Measurements from ENCODE around the gene AP2A2. TPM values are rescaled to one million over a fixed set of nuclear protein-coding genes. Genes with fewer than 3 reads are reported as not detected.
A peak's percentile ranks its signal among the peaks of the same experiment; 100 is the strongest.

Gene AP2A2
- total and polyA plus RNA-seq, 2 of the 4 experiments (the other 2 are of a cell fraction): 19.9 to 49.0 TPM

DNA sequence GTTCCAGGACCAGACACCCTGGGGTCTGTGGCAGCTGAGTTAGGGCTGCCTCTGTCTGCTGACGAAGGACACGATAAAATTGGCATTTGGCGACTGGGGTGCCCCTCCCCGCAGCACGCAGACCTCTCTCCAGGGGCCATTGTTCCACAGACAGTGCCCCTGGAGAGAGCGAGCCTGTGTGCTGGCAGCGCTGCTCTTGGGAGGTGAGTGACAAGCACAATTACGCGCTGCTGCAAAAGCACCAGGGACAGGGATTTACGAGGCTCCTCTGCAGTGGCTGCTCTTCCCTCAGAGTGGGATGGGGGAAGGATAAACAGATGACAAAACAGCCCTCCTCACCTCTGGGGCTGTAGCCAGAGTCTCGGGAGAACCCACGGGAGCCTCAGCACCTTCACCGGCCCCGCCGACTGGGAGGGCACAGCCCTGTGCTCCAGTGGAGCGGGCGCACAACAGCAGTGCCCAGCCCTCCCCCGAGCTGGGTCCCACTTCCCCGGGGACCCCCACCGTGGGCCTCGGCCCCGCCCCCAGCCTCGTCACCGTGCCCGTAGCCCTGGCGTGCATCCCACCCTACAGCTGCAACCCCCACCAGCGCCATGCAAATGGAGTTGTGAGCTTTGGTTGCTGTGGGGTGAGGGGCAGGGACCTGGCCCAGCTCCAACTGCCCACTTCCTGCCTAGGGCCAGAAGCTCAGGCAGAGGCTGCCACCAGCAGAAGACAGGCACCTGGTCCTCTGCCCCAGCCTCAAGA lies 34.7 kb upstream of the AP2A2 start:
- DNase-seq: no peak

More for the DNA sequence above, 34.7 kb upstream of the AP2A2 start:
- no peaks in the 10 kb centered on the region for H3K79me1 ChIP-seq (ENCODE audit: low read depth in 1 of 2, low read length in 2 of 2)
- no peak overlapping the region for H3K4me2 ChIP-seq (ENCODE audit: low read depth, low read length)
- H3K9ac ChIP-seq (ENCODE audit: low read depth, low read length): no peak overlapping the region
- H3K56ac ChIP-seq (ENCODE audit: extremely low read depth, insufficient read depth, low read length): no peak overlapping the region
- H4K8ac ChIP-seq (ENCODE audit: low read depth in 2 of 2, low read length in 2 of 2): no peak overlapping the region
- no peak overlapping the region for H3K14ac ChIP-seq (replicated peaks; ENCODE audit: low read depth, low read length)
- no peak overlapping the region for H3K27ac ChIP-seq (ENCODE audit: insufficient read depth, low read length)
- dilution Hi-C loops (cut with HindIII; ENCODE audit: low sequenced_read_pairs, unreplicated experiment) (no loop called here), in situ Hi-C loops (cut with MboI; ENCODE audit: low sequenced_read_pairs) (no loop called here), intact Hi-C loops (cut with micrococcal nuclease) (no loop called here)
- ChIA-PET POLR2A (ENCODE audit: unreplicated experiment) (no interaction called here), CTCF (no interaction called here)
- H4K5ac ChIP-seq (ENCODE audit: low read depth, low read length): no peak overlapping the region
- no peak overlapping the region for H2AK5ac ChIP-seq (ENCODE audit: low read depth, low read length)
- H3K23ac ChIP-seq (ENCODE audit: low read depth, low read length): no peak overlapping the region
- H3K9me3 ChIP-seq (ENCODE audit: control insufficient read depth, insufficient read depth, low read length): no peaks in the 10 kb centered on the region
- peak overlapping the region; percentile 32 for H2AFZ ChIP-seq (replicated peaks; ENCODE audit: low read length, poor library complexity)
- H3K36me3 ChIP-seq (ENCODE audit: control insufficient read depth, insufficient read depth, low read length): peaks cover 23% of the 10 kb centered on the region
- H2AK9ac ChIP-seq (replicated peaks; ENCODE audit: low read depth, low read length, poor library complexity): no peak overlapping the region
- H2BK5ac ChIP-seq (ENCODE audit: low read depth, low read length, poor library complexity, severe bottlenecking): no peak overlapping the region
- H3K27me3 ChIP-seq (ENCODE audit: control insufficient read depth, insufficient read depth, low read length): no peaks in the 10 kb centered on the region
- no peak overlapping the region for H2BK120ac ChIP-seq (ENCODE audit: low read depth, low read length)
- peak; percentile 41 for ATAC-seq (ENCODE audit: low read depth)
- no peak overlapping the region for H2BK15ac ChIP-seq (ENCODE audit: low read depth, low read length)
- no peak overlapping the region for H3K18ac ChIP-seq (ENCODE audit: low read depth, low read length)
- 61% methylated on average over 5 of the region's 27 CpGs; no CpG with 5 or more reads in 1 of the 2 experiments for WGBS, 2 experiments (ENCODE audit: extremely low coverage in 2 of 2, insufficient read length in 1 of 2)
- H3K9me1 ChIP-seq (ENCODE audit: insufficient read depth, low read length): no peaks in the 10 kb centered on the region
- no peak for TF ChIP-seq CEBPB (IDR thresholded peaks at IDR 0.05; ENCODE audit: low read depth, low read length)
- TF ChIP-seq CHD1 (IDR thresholded peaks at IDR 0.05; ENCODE audit: low read depth, low read length): no peak
- TF ChIP-seq BHLHE40 (IDR thresholded peaks at IDR 0.05; ENCODE audit: low read depth, low read length): no peak
- TF ChIP-seq MAFK (IDR thresholded peaks at IDR 0.05; ENCODE audit: low read depth, low read length): no peak
- no peak for TF ChIP-seq SMC3 (IDR thresholded peaks at IDR 0.05; ENCODE audit: low read depth, low read length)
- no peak for TF ChIP-seq FOS (IDR thresholded peaks at IDR 0.05; ENCODE audit: low read depth, low read length)
- TF ChIP-seq RFX5 (IDR thresholded peaks at IDR 0.05; ENCODE audit: low read depth, low read length): no peak
- no peak for TF ChIP-seq MXI1 (IDR thresholded peaks at IDR 0.05; ENCODE audit: borderline replicate concordance, low read depth, low read length)
- TF ChIP-seq, protein P1, sequence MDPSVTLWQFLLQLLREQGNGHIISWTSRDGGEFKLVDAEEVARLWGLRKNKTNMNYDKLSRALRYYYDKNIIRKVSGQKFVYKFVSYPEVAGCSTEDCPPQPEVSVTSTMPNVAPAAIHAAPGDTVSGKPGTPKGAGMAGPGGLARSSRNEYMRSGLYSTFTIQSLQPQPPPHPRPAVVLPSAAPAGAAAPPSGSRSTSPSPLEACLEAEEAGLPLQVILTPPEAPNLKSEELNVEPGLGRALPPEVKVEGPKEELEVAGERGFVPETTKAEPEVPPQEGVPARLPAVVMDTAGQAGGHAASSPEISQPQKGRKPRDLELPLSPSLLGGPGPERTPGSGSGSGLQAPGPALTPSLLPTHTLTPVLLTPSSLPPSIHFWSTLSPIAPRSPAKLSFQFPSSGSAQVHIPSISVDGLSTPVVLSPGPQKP (IDR thresholded peaks at IDR 0.05; ENCODE audit: borderline replicate concordance, low read depth, low read length): no peak
- TF ChIP-seq, protein P2, sequence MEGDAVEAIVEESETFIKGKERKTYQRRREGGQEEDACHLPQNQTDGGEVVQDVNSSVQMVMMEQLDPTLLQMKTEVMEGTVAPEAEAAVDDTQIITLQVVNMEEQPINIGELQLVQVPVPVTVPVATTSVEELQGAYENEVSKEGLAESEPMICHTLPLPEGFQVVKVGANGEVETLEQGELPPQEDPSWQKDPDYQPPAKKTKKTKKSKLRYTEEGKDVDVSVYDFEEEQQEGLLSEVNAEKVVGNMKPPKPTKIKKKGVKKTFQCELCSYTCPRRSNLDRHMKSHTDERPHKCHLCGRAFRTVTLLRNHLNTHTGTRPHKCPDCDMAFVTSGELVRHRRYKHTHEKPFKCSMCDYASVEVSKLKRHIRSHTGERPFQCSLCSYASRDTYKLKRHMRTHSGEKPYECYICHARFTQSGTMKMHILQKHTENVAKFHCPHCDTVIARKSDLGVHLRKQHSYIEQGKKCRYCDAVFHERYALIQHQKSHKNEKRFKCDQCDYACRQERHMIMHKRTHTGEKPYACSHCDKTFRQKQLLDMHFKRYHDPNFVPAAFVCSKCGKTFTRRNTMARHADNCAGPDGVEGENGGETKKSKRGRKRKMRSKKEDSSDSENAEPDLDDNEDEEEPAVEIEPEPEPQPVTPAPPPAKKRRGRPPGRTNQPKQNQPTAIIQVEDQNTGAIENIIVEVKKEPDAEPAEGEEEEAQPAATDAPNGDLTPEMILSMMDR (conservative IDR thresholded peaks at IDR 0.05; ENCODE audit: low read depth, low read length): no peak
- no peak for TF ChIP-seq RAD21 (IDR thresholded peaks at IDR 0.05; ENCODE audit: low read length)
- TF ChIP-seq NFE2L2 (IDR thresholded peaks at IDR 0.05; ENCODE audit: low read depth, low read length): no peak
- TF ChIP-seq USF2 (IDR thresholded peaks at IDR 0.05; ENCODE audit: low read depth, low read length): no peak
- TF ChIP-seq POLR2A (IDR thresholded peaks at IDR 0.05; ENCODE audit: low read depth, low read length): no peak
- no peak for TF ChIP-seq RCOR1 (IDR thresholded peaks at IDR 0.05; ENCODE audit: insufficient replicate concordance, low read length)
- no peak for TF ChIP-seq MAZ (IDR thresholded peaks at IDR 0.05; ENCODE audit: borderline replicate concordance, low read depth, low read length)
- no TSS peak for BruUV-seq (replicated peaks)
- no peak overlapping the region for H2BK20ac ChIP-seq (ENCODE audit: low read depth, low read length)
- H3K4me1 ChIP-seq (ENCODE audit: control insufficient read depth, insufficient read depth, low read length): peaks cover 2% of the 10 kb centered on the region; the same call in 1 of the 2 replicates
- H3K4ac ChIP-seq (ENCODE audit: low read depth, low read length): no peak overlapping the region
- H4K20me1 ChIP-seq (ENCODE audit: insufficient read depth, low read length): no peaks in the 10 kb centered on the region; the same call in 1 of the 2 replicates
- no peak overlapping the region for H3K4me3 ChIP-seq (ENCODE audit: insufficient read depth, low read depth, low read length)
- no peak overlapping the region for H4K91ac ChIP-seq (ENCODE audit: insufficient read depth, low read depth, low read length)

Data from IMR-90 (cell line).